ENCODE data around the gene SUPT7L. TPM values are rescaled to one million over a fixed set of nuclear protein-coding genes. Genes with fewer than 3 reads are reported as not detected.

Gene SUPT7L
- total RNA-seq, 1 donor from 2014 or later, result 37.0 TPM

- intact Hi-C loops (cut with micrococcal nuclease), result loop anchor here (5.0 kb wide), 3 partner anchors 45 to 255 kb away; partner anchors contain the start of gene NRBP1
- Mint-ChIP-seq H3K9me3 (no peaks in the 10 kb centered on the region), H3K4me1 (ENCODE audit: low read depth) (peaks cover 31% of the 10 kb centered on the region), H3K36me3 (ENCODE audit: low read depth) (peaks cover 46% of the 10 kb centered on the region), H3K27me3 (ENCODE audit: low read depth) (no peaks in the 10 kb centered on the region), H3K4me3 (ENCODE audit: low read depth) (no peak overlapping the region), H3K27ac (peak overlapping the region; percentile 75)
- DNase-seq (ENCODE audit: low spot score), result no peak
Measured at GRCh38 chr2:27681841-27682240, 18.4 kb upstream of the SUPT7L start.

GRCh38 chr2:27680571-27680970 is 17.2 kb upstream of the SUPT7L start:
- Mint-ChIP-seq H3K36me3 (ENCODE audit: low read depth) (peaks cover 43% of the 10 kb centered on the region), H3K27ac (no peak overlapping the region), H3K27me3 (ENCODE audit: low read depth) (no peaks in the 10 kb centered on the region), H3K9me3 (no peaks in the 10 kb centered on the region), H3K4me1 (ENCODE audit: low read depth) (peaks cover 31% of the 10 kb centered on the region), H3K4me3 (ENCODE audit: low read depth) (no peak overlapping the region)
- intact Hi-C loops (cut with micrococcal nuclease), result loop anchor here (5.0 kb wide), 3 partner anchors 43 to 253 kb away; partner anchors contain the start of gene NRBP1
- DNase-seq (ENCODE audit: low spot score), result no peak

- Mint-ChIP-seq H3K27me3 (ENCODE audit: low read depth) (no peaks in the 10 kb centered on the region), H3K36me3 (ENCODE audit: low read depth) (peaks cover 57% of the 10 kb centered on the region), H3K9me3 (no peaks in the 10 kb centered on the region), H3K4me1 (ENCODE audit: low read depth) (peaks cover 3% of the 10 kb centered on the region), H3K4me3 (ENCODE audit: low read depth) (no peak overlapping the region), H3K27ac (no peak overlapping the region)
- DNase-seq (ENCODE audit: low spot score), result no peak
- intact Hi-C loops (cut with micrococcal nuclease), result no loop called here
Measured at GRCh38 chr2:27672723-27673486, 9.5 kb upstream of the SUPT7L start.

- DNase-seq (ENCODE audit: low spot score), result no peak
- Mint-ChIP-seq H3K27ac (no peak overlapping the region), H3K9me3 (no peaks in the 10 kb centered on the region), H3K4me1 (ENCODE audit: low read depth) (peaks cover 8% of the 10 kb centered on the region), H3K4me3 (ENCODE audit: low read depth) (no peak overlapping the region), H3K36me3 (ENCODE audit: low read depth) (peaks cover 64% of the 10 kb centered on the region), H3K27me3 (ENCODE audit: low read depth) (no peaks in the 10 kb centered on the region)
- intact Hi-C loops (cut with micrococcal nuclease), result no loop called here
Measured at GRCh38 chr2:27671235-27671634, 7.8 kb upstream of the SUPT7L start.

- no peaks in the 10 kb centered on the region for H3K9me3 Mint-ChIP-seq
- H3K4me1 Mint-ChIP-seq (ENCODE audit: low read depth), result peaks cover 21% of the 10 kb centered on the region
- DNase-seq (ENCODE audit: low spot score), result no peak
- no peak overlapping the region for H3K4me3 Mint-ChIP-seq (ENCODE audit: low read depth)
- H3K27ac Mint-ChIP-seq, result no peak overlapping the region
- intact Hi-C loops (cut with micrococcal nuclease), result no loop called here
- peaks cover 48% of the 10 kb centered on the region for H3K36me3 Mint-ChIP-seq (ENCODE audit: low read depth)
- no peaks in the 10 kb centered on the region for H3K27me3 Mint-ChIP-seq (ENCODE audit: low read depth)
Measured at GRCh38 chr2:27667446-27667845, 4.0 kb upstream of the SUPT7L start.

- peaks cover 54% of the 10 kb centered on the region for H3K36me3 Mint-ChIP-seq (ENCODE audit: low read depth)
- peaks cover 34% of the 10 kb centered on the region for H3K4me1 Mint-ChIP-seq (ENCODE audit: low read depth)
- H3K4me3 Mint-ChIP-seq (ENCODE audit: low read depth), result peak overlapping the region; percentile 100
- intact Hi-C loops (cut with micrococcal nuclease), result no loop called here
- no peaks in the 10 kb centered on the region for H3K27me3 Mint-ChIP-seq (ENCODE audit: low read depth)
- DNase-seq (ENCODE audit: low spot score), result no peak
- no peaks in the 10 kb centered on the region for H3K9me3 Mint-ChIP-seq
- H3K27ac Mint-ChIP-seq, result peak overlapping the region; percentile 99
Measured at GRCh38 chr2:27664622-27665363, 1.4 kb upstream of the SUPT7L start.

GRCh38 chr2:27664154-27664574 is 750 bp upstream of the SUPT7L start:
- Mint-ChIP-seq H3K27me3 (ENCODE audit: low read depth) (no peaks in the 10 kb centered on the region), H3K4me1 (ENCODE audit: low read depth) (peaks cover 40% of the 10 kb centered on the region), H3K27ac (peak overlapping the region; percentile 99), H3K9me3 (no peaks in the 10 kb centered on the region), H3K4me3 (ENCODE audit: low read depth) (peak overlapping the region; percentile 100), H3K36me3 (ENCODE audit: low read depth) (peaks cover 56% of the 10 kb centered on the region)
- DNase-seq (ENCODE audit: low spot score), result no peak
- intact Hi-C loops (cut with micrococcal nuclease), result no loop called here

- intact Hi-C loops (cut with micrococcal nuclease), result no loop called here
- DNase-seq (ENCODE audit: low spot score), result no peak
- Mint-ChIP-seq H3K27ac (peak overlapping the region; percentile 24), H3K9me3 (no peaks in the 10 kb centered on the region), H3K4me3 (ENCODE audit: low read depth) (peak overlapping the region; percentile 100), H3K36me3 (ENCODE audit: low read depth) (peaks cover 49% of the 10 kb centered on the region), H3K4me1 (ENCODE audit: low read depth) (peaks cover 38% of the 10 kb centered on the region), H3K27me3 (ENCODE audit: low read depth) (no peaks in the 10 kb centered on the region)
Measured at GRCh38 chr2:27661371-27661770, 2.0 kb downstream of the SUPT7L start.

GRCh38 chr2:27655155-27655951 is 8.1 kb downstream of the SUPT7L start:
- intact Hi-C loops (cut with micrococcal nuclease), result no loop called here
- no peak for DNase-seq (ENCODE audit: low spot score)
- H3K27ac Mint-ChIP-seq, result no peak overlapping the region
- no peaks in the 10 kb centered on the region for H3K9me3 Mint-ChIP-seq
- peaks cover 62% of the 10 kb centered on the region for H3K36me3 Mint-ChIP-seq (ENCODE audit: low read depth)
- H3K4me1 Mint-ChIP-seq (ENCODE audit: low read depth), result peaks cover 18% of the 10 kb centered on the region
- H3K4me3 Mint-ChIP-seq (ENCODE audit: low read depth), result no peak overlapping the region
- H3K27me3 Mint-ChIP-seq (ENCODE audit: low read depth), result no peaks in the 10 kb centered on the region

GRCh38 chr2:27653397-27653796 is 10.0 kb downstream of the SUPT7L start:
- Mint-ChIP-seq H3K4me1 (ENCODE audit: low read depth) (peaks cover 9% of the 10 kb centered on the region), H3K27me3 (ENCODE audit: low read depth) (no peaks in the 10 kb centered on the region), H3K27ac (peak overlapping the region; percentile 68), H3K36me3 (ENCODE audit: low read depth) (peaks cover 67% of the 10 kb centered on the region), H3K9me3 (no peaks in the 10 kb centered on the region), H3K4me3 (ENCODE audit: low read depth) (no peak overlapping the region)
- intact Hi-C loops (cut with micrococcal nuclease), result no loop called here
- DNase-seq (ENCODE audit: low spot score), result no peak

GRCh38 chr2:27652790-27653189 is 10.6 kb downstream of the SUPT7L start:
- Mint-ChIP-seq H3K36me3 (ENCODE audit: low read depth) (peaks cover 73% of the 10 kb centered on the region), H3K27me3 (ENCODE audit: low read depth) (no peaks in the 10 kb centered on the region), H3K27ac (peak overlapping the region; percentile 61), H3K9me3 (no peaks in the 10 kb centered on the region), H3K4me1 (ENCODE audit: low read depth) (peaks cover 9% of the 10 kb centered on the region), H3K4me3 (ENCODE audit: low read depth) (no peak overlapping the region)
- no peak for DNase-seq (ENCODE audit: low spot score)
- intact Hi-C loops (cut with micrococcal nuclease), result no loop called here

GRCh38 chr2:27652341-27652740 is 11.1 kb downstream of the SUPT7L start:
- Mint-ChIP-seq H3K27me3 (ENCODE audit: low read depth) (no peaks in the 10 kb centered on the region), H3K36me3 (ENCODE audit: low read depth) (peaks cover 78% of the 10 kb centered on the region), H3K4me3 (ENCODE audit: low read depth) (no peak overlapping the region), H3K4me1 (ENCODE audit: low read depth) (peaks cover 9% of the 10 kb centered on the region), H3K27ac (peak overlapping the region; percentile 61), H3K9me3 (no peaks in the 10 kb centered on the region)
- DNase-seq (ENCODE audit: low spot score), result no peak
- intact Hi-C loops (cut with micrococcal nuclease), result no loop called here

Data from activated T-helper 2 cell treated with anti-CD3 and anti-CD28 coated beads, Interferon-gamma antibody, Interleukin-2, Interleukin-4, amounts not matched to agents 10 μg/mL and 5 μg/mL and 100 μg/mL, durations not matched to agents 14 hours and 24 hours and 36 hours (primary cell).